Progenitor cell of endocrine pancreas (in vitro differentiated cells): ENCODE results near the gene STX5. TPM values are rescaled to one million over a fixed set of nuclear protein-coding genes. Genes with fewer than 3 reads are reported as not detected.

Source experiments
- DNase-seq: peaks from one replicate; pipeline ENCODE4 v3.0.0; 2021; ENCODE audit warnings: low spot score; ENCODE audit not compliant: unreplicated experiment
- H3K27ac Mint-ChIP-seq: 2 replicates; pipeline ENCODE4 v1.8.0; 2021; ENCODE audit warnings: mild to moderate bottlenecking, moderate library complexity, mixed read lengths
- H3K27me3 Mint-ChIP-seq: 2 replicates; pipeline ENCODE4 v1.8.0; 2021; ENCODE audit warnings: mixed read lengths
- H3K36me3 Mint-ChIP-seq: 2 replicates; pipeline ENCODE4 v1.8.0; 2022; ENCODE audit warnings: mixed read lengths; ENCODE audit not compliant: insufficient read depth
- H3K4me1 Mint-ChIP-seq: 2 replicates; pipeline ENCODE4 v1.8.0; 2021; ENCODE audit warnings: low read depth, mixed read lengths
- H3K4me3 Mint-ChIP-seq: 2 replicates; pipeline ENCODE4 v1.8.0; 2021; ENCODE audit warnings: low read depth, mild to moderate bottlenecking, moderate library complexity, mixed read lengths
- H3K9me3 Mint-ChIP-seq: 2 replicates; pipeline ENCODE4 v1.8.0; 2021; ENCODE audit warnings: low read depth, mixed read lengths
- CTCF ChIP-seq: fragments of 200-600 bp; sonication (generic); IDR thresholded peaks from one replicate; pipeline ENCODE4 v1.5.0; 2021; ENCODE audit warnings: antibody characterized with exemption, mild to moderate bottlenecking; ENCODE audit not compliant: unreplicated experiment
- total RNA-seq: library from RNA; stranded (reverse); gene quantifications from 2 replicates; pipeline ENCODE4 v1.2.1, GENCODE V29; 2021

STX5 gene
- total RNA-seq, 1 donor from 2014 or later = 45.3 TPM

GRCh38 chr11:62856333-62856895, 24.6 kb upstream of the STX5 start:
- Mint-ChIP-seq H3K36me3 (peaks cover 29% of the 10 kb centered on the region), H3K4me3 (peak overlapping the region; percentile 98), H3K27ac (peak overlapping the region; percentile 99), H3K27me3 (no peaks in the 10 kb centered on the region), H3K4me1 (peaks cover 59% of the 10 kb centered on the region), H3K9me3 (no peaks in the 10 kb centered on the region)
- DNase-seq = no peak
- TF ChIP-seq CTCF = no peak

GRCh38 chr11:62855571-62856332, 23.9 kb upstream of the STX5 start:
- H3K27me3 Mint-ChIP-seq = no peaks in the 10 kb centered on the region

GRCh38 chr11:62854825-62855570, 23.1 kb upstream of the STX5 start:
- peak overlapping the region; percentile 99 for H3K27ac Mint-ChIP-seq
- no peaks in the 10 kb centered on the region for H3K27me3 Mint-ChIP-seq
- H3K36me3 Mint-ChIP-seq = peaks cover 29% of the 10 kb centered on the region
- H3K4me3 Mint-ChIP-seq = peak overlapping the region; percentile 98
- no peak for DNase-seq
- TF ChIP-seq CTCF = no peak
- no peaks in the 10 kb centered on the region for H3K9me3 Mint-ChIP-seq
- H3K4me1 Mint-ChIP-seq = peaks cover 49% of the 10 kb centered on the region

More at GRCh38 chr11:62855571-62856332, 23.9 kb upstream of the STX5 start:
- H3K36me3 Mint-ChIP-seq = peaks cover 29% of the 10 kb centered on the region
- TF ChIP-seq CTCF = no peak
- H3K27ac Mint-ChIP-seq = peak overlapping the region; percentile 99
- DNase-seq = peak; percentile 96
- peaks cover 55% of the 10 kb centered on the region for H3K4me1 Mint-ChIP-seq
- peak overlapping the region; percentile 98 for H3K4me3 Mint-ChIP-seq
- H3K9me3 Mint-ChIP-seq = no peaks in the 10 kb centered on the region

GRCh38 chr11:62854013-62854824, 22.4 kb upstream of the STX5 start:
- peak overlapping the region; percentile 98 for H3K4me3 Mint-ChIP-seq
- H3K9me3 Mint-ChIP-seq = no peaks in the 10 kb centered on the region
- DNase-seq = no peak
- peaks cover 28% of the 10 kb centered on the region for H3K36me3 Mint-ChIP-seq
- peak overlapping the region; percentile 99 for H3K27ac Mint-ChIP-seq
- H3K27me3 Mint-ChIP-seq = no peaks in the 10 kb centered on the region
- TF ChIP-seq CTCF = no peak
- H3K4me1 Mint-ChIP-seq = peaks cover 41% of the 10 kb centered on the region
